HCT116 (cell line): ENCODE measurements around the gene PRKAG2. TPM values are rescaled to one million over a fixed set of nuclear protein-coding genes. Genes with fewer than 3 reads are reported as not detected.

Experiments
- ATAC-seq: fragments of 200-7000 bp; cut with Tn5 transposase; 2 replicates; pipeline ENCODE4 v1.9.1; 2020; ENCODE audit warnings: mild to moderate bottlenecking, moderate library complexity
- BruUV-seq: library from RNA; stranded (reverse); fragments of 400-500 nt; replicated peaks from 2 replicates; lab custom pipeline; 2021; lab: Mats Ljungman, UMichigan
- CTCF ChIA-PET: fragments of 300-600 bp; sonication (Branson Sonifier 250); formaldehyde crosslinking; loops from one replicate; lab custom pipeline; 2021; ENCODE audit warnings: antibody characterized with exemption; lab: Charles Lee
- POLR2A ChIA-PET: fragments of 300-600, 350-600 bp; sonication (Branson Sonifier 250); formaldehyde crosslinking; loops from one replicate; lab custom pipeline; 2021; ENCODE audit warnings: antibody characterized with exemption; lab: Charles Lee
- RAD21 ChIA-PET, 2 experiments: fragments of 300-600 bp; sonication (Branson Sonifier 250); formaldehyde crosslinking; loops; one replicate each; lab custom pipeline; 2023; ENCODE audit warnings: low total read pairs in 2 of 2; ENCODE audit not compliant: uncharacterized antibody in 2 of 2, unreplicated experiment in 2 of 2, low non-redundant PET in 1 of 2; lab: Charles Lee
- DNase-seq: peaks from one replicate; pipeline ENCODE4 v3.0.0-alpha.2; 2010; ENCODE audit warnings: low read depth, low spot score
- H2AFZ ChIP-seq: fragments of 200-600 bp; shearing (Covaris generic), sonication (generic); 2 replicates; pipeline ENCODE4 v1.6.1; 2017; ENCODE audit warnings: low read depth, mixed run types, mixed read lengths, antibody characterized with exemption, low read length; ENCODE audit not compliant: poor library complexity, severe bottlenecking
- H3K27ac ChIP-seq: 2 replicates; pipeline ENCODE4 v1.5.1; 2012; ENCODE audit warnings: low read depth, low read length
- H3K27me3 ChIP-seq: fragments of 200-600 bp; sonication (generic); 2 replicates; pipeline ENCODE4 v1.6.1; 2016; ENCODE audit warnings: mixed run types, low read length, mixed read lengths; ENCODE audit not compliant: insufficient read depth
- H3K36me3 ChIP-seq, 2 experiments: fragments of 200-500 bp in 1 of 2; fragments of 200-600 bp in 1 of 2; sonication (Bioruptor generic) in 1 of 2; sonication (generic) in 1 of 2; 2 replicates each; pipeline versions ENCODE4 v1.5.1 to v1.6.1; 2014 to 2016; ENCODE audit warnings: low read length in 2 of 2, inconsistent platforms in 1 of 2, mixed read lengths in 1 of 2, mixed run types in 1 of 2; ENCODE audit not compliant: insufficient read depth in 2 of 2, control insufficient read depth in 1 of 2
- H3K4me1 ChIP-seq, 2 experiments: fragments of 200-600 bp in 1 of 2; sonication (generic) in 1 of 2; 2 replicates each; pipeline versions ENCODE4 v1.5.1 to v1.6.1; 2012 to 2017; ENCODE audit warnings: low read length in 2 of 2, inconsistent platforms in 1 of 2, mild to moderate bottlenecking in 1 of 2, mixed read lengths in 1 of 2, mixed run types in 1 of 2, moderate library complexity in 1 of 2; ENCODE audit not compliant: insufficient read depth in 2 of 2, control insufficient read depth in 1 of 2
- H3K4me2 ChIP-seq: fragments of 200-600 bp; sonication (generic); 2 replicates; pipeline ENCODE4 v1.6.1; 2017; ENCODE audit warnings: mixed run types, low read length, mixed read lengths
- H3K4me3 ChIP-seq, 2 experiments: fragments of 200-600 bp in 1 of 2; sonication (generic) in 1 of 2; replicated peaks in 1 of 2; 2 replicates each; pipeline ENCODE4 v1.5.1; 2011 to 2016; ENCODE audit warnings: low read length in 2 of 2, control low read depth in 1 of 2, low read depth in 1 of 2, mild to moderate bottlenecking in 1 of 2, mixed read lengths in 1 of 2, mixed run types in 1 of 2
- H3K79me2 ChIP-seq: fragments of 200-600 bp; sonication (generic); 2 replicates; pipeline ENCODE4 v1.6.1; 2017; ENCODE audit warnings: mild to moderate bottlenecking, mixed run types, low read length, moderate library complexity, mixed read lengths; ENCODE audit not compliant: insufficient read depth
- H3K9ac ChIP-seq: fragments of 200-600 bp; sonication (generic); 2 replicates; pipeline ENCODE4 v1.6.1; 2016; ENCODE audit warnings: low read length, mixed read lengths
- H3K9me2 ChIP-seq: fragments of 200-600 bp; sonication (generic), shearing (Covaris generic); 2 replicates; pipeline ENCODE4 v1.6.1; 2017; ENCODE audit warnings: mixed run types, mild to moderate bottlenecking, moderate library complexity; ENCODE audit not compliant: insufficient read depth
- H3K9me3 ChIP-seq, 2 experiments: fragments of 200-500 bp in 1 of 2; fragments of 200-600 bp in 1 of 2; sonication (Bioruptor generic) in 1 of 2; sonication (generic) in 1 of 2; 2 replicates each; pipeline ENCODE4 v1.6.1; 2014 to 2017; ENCODE audit warnings: low read length in 2 of 2, mixed read lengths in 2 of 2, inconsistent platforms in 1 of 2, low read depth in 1 of 2, mild to moderate bottlenecking in 1 of 2, mixed run types in 1 of 2, moderate library complexity in 1 of 2; ENCODE audit not compliant: control insufficient read depth in 1 of 2, insufficient read depth in 1 of 2
- H4K20me1 ChIP-seq: fragments of 200-600 bp; sonication (generic), shearing (Covaris generic); 2 replicates; pipeline ENCODE4 v1.6.1; 2017; ENCODE audit warnings: mixed run types, mild to moderate bottlenecking, moderate library complexity; ENCODE audit not compliant: insufficient read depth
- CBX3 ChIP-seq: IDR thresholded peaks from 2 replicates; pipeline ENCODE4 v1.6.1; 2012; ENCODE audit warnings: low read depth
- CEBPB ChIP-seq: IDR thresholded peaks from 2 replicates; pipeline ENCODE4 v1.6.1; 2012; ENCODE audit warnings: low read depth
- EGR1 ChIP-seq: IDR thresholded peaks from 2 replicates; pipeline ENCODE4 v1.6.1; 2012; ENCODE audit warnings: low read depth
- ELF1 ChIP-seq: IDR thresholded peaks from 2 replicates; pipeline ENCODE4 v1.6.1; 2012; ENCODE audit warnings: low read depth, borderline replicate concordance
- EZH2 ChIP-seq: fragments of 200-600 bp; sonication (generic); IDR thresholded peaks from 2 replicates; pipeline ENCODE4 v1.6.1; 2017; ENCODE audit warnings: antibody characterized with exemption, mixed run types
- EZH2phosphoT487 ChIP-seq: fragments of 200-600 bp; IDR thresholded peaks from 2 replicates; pipeline ENCODE4 v1.6.1; 2018; ENCODE audit warnings: antibody characterized with exemption, borderline replicate concordance
- FOSL1 ChIP-seq: IDR thresholded peaks from 2 replicates; pipeline ENCODE4 v1.6.1; 2012; ENCODE audit warnings: low read depth
- JUND ChIP-seq: IDR thresholded peaks from 2 replicates; pipeline ENCODE4 v1.6.1; 2012
- TCF7L2 ChIP-seq: IDR thresholded peaks from 2 replicates; pipeline ENCODE4 v1.7.0; 2011; ENCODE audit warnings: borderline replicate concordance, inconsistent platforms; ENCODE audit not compliant: insufficient read depth, insufficient read length; ENCODE audit errors: extremely low read depth
- ZFX ChIP-seq: fragments of 450-650 bp; IDR thresholded peaks from 2 replicates; pipeline ENCODE4 v1.6.1; 2017
- ZNF274 ChIP-seq: fragments of 200-500 bp; sonication (Bioruptor generic); IDR thresholded peaks from 2 replicates; pipeline ENCODE4 v1.6.1; 2014; ENCODE audit warnings: mild to moderate bottlenecking, low read depth, low read length, inconsistent platforms
- intact Hi-C: fragments of 100-400 bp; cut with micrococcal nuclease; formaldehyde crosslinking; loops from 2 replicates; pipeline ENCODE4 v1.10.0; 2022
- total RNA-seq: library from RNA; stranded (reverse); gene quantifications from one replicate; pipeline ENCODE4 v1.2.1, GENCODE V29; 2021; ENCODE audit not compliant: unreplicated experiment
- TF ChIP-seq, protein P1 (sequence below), 3 experiments: fragments of 200-600 bp in 1 of 3; sonication (generic) in 1 of 3; IDR thresholded peaks in 2 of 3; conservative IDR thresholded peaks in 1 of 3; 2 replicates each; pipeline ENCODE4 v1.5.1; 2012 to 2017; ENCODE audit warnings: low read depth in 2 of 3, low read length in 2 of 3, antibody characterized with exemption in 1 of 3, borderline replicate concordance in 1 of 3, control low read depth in 1 of 3, mild to moderate bottlenecking in 1 of 3, mixed read lengths in 1 of 3, mixed run types in 1 of 3, moderate library complexity in 1 of 3; ENCODE audit not compliant: insufficient read depth in 1 of 3

The PRKAG2 gene
- total RNA-seq, 1 experiment from 2014 or later = 23.6 TPM

DNA sequence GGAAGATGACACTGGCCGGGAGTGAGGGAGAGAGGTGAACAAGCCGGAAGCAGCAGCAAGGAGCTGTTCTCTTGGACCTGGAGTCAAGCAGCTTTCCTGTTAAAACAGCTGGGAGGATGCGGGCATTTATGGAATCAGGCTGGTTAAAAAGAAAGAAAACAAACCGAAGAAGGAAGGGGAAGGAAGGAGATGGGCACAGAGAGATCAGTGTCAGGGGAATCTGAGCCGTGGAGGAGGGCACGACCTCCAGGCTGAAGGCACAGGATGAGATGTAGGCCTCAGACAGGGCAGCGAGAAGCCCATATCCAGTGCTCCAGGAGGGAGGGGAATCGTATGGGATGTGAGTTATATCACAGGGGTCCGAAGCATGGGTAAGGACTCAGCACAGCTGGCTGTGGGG, 251.3 kb downstream of the PRKAG2 start:
- DNase-seq = no peak
- H3K4me3 ChIP-seq = no peak overlapping the region
- no peak overlapping the region for H2AFZ ChIP-seq
- no peaks in the 10 kb centered on the region for H4K20me1 ChIP-seq
- H3K9ac ChIP-seq = no peak overlapping the region
- H3K27ac ChIP-seq = no peak overlapping the region
- no peaks in the 10 kb centered on the region for H3K27me3 ChIP-seq
- H3K36me3 ChIP-seq = no peaks in the 10 kb centered on the region
- ChIA-PET RAD21 (no interaction called here), POLR2A (no interaction called here), CTCF (interaction anchor here (0.7 kb wide), 1 partner anchor 171 kb away, joined by 3 read pairs; no protein-coding TSS in a partner anchor)
- H3K9me2 ChIP-seq = no peaks in the 10 kb centered on the region
- H3K4me2 ChIP-seq = no peak overlapping the region
- H3K9me3 ChIP-seq = no peaks in the 10 kb centered on the region
- peaks cover 73% of the 10 kb centered on the region for H3K79me2 ChIP-seq
- intact Hi-C loops = loop anchor here (1.0 kb wide), 2 partner anchors 80 to 134 kb away; no protein-coding TSS in a partner anchor
- ATAC-seq = no peak
- H3K4me1 ChIP-seq = peaks cover 3 to 8% of the 10 kb centered on the region in 2 experiments
- no TSS peak for BruUV-seq
- no peak for TF ChIP-seq ELF1
- no peak for TF ChIP-seq TCF7L2
- no peak for TF ChIP-seq CBX3

DNA sequence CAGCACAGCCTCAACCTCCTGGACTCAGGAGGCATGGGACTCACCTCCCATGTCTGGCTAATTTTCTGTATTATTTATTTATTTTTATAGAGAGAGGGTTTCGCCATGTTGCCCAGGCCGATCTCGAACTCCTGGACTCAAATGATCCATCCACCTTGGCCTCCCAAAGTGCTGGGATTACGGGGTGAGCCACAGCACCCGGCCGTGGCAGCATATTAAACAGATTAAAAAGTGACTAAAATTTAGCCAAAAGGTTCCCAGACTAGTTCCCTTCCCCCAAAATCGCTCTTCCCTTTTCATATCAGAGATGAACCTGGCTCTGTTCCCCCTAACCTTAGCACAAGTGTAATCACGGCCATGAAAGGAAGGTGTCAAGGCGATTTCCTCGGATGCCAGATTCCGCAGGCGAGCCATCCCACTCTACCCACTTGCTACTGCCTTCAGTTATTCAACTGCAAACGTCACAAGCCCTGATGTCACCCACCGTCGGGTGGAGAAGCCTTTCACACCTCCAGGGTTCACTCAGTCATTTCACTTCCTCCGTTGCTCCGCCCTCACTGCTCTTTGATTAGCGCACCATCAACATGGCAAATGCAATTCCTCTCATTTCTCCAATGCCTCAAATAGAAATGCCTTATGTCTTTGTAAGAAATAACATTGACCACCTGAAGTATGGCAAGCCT, 252.5 kb downstream of the PRKAG2 start:
- ATAC-seq (no peak), DNase-seq (no peak)
- H3K4me2 ChIP-seq = no peak overlapping the region
- no peaks in the 10 kb centered on the region for H4K20me1 ChIP-seq
- BruUV-seq = no TSS peak
- RAD21 ChIA-PET = no interaction called here
- H3K9me2 ChIP-seq = no peaks in the 10 kb centered on the region
- no peaks in the 10 kb centered on the region for H3K9me3 ChIP-seq
- CTCF ChIA-PET = no interaction called here
- H3K9ac ChIP-seq = no peak overlapping the region
- intact Hi-C loops = no loop called here
- POLR2A ChIA-PET = no interaction called here
- H2AFZ ChIP-seq = no peak overlapping the region
- H3K4me1 ChIP-seq = peaks cover 0 to 4% of the 10 kb centered on the region in 2 experiments; a peak in 2 of 4 replicates
- peaks cover 62% of the 10 kb centered on the region for H3K79me2 ChIP-seq
- no peaks in the 10 kb centered on the region for H3K27me3 ChIP-seq
- TF ChIP-seq JUND = no peak
- no peak for TF ChIP-seq CEBPB
- no peak for TF ChIP-seq FOSL1
- TF ChIP-seq EGR1 = no peak
- TF ChIP-seq EZH2phosphoT487 = no peak
- no peak for TF ChIP-seq ZNF274
- TF ChIP-seq EZH2 = no peak
- TF ChIP-seq, protein P1, sequence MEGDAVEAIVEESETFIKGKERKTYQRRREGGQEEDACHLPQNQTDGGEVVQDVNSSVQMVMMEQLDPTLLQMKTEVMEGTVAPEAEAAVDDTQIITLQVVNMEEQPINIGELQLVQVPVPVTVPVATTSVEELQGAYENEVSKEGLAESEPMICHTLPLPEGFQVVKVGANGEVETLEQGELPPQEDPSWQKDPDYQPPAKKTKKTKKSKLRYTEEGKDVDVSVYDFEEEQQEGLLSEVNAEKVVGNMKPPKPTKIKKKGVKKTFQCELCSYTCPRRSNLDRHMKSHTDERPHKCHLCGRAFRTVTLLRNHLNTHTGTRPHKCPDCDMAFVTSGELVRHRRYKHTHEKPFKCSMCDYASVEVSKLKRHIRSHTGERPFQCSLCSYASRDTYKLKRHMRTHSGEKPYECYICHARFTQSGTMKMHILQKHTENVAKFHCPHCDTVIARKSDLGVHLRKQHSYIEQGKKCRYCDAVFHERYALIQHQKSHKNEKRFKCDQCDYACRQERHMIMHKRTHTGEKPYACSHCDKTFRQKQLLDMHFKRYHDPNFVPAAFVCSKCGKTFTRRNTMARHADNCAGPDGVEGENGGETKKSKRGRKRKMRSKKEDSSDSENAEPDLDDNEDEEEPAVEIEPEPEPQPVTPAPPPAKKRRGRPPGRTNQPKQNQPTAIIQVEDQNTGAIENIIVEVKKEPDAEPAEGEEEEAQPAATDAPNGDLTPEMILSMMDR (IDR thresholded peaks at IDR 0.05 in 2 of 3, conservative IDR thresholded peaks at IDR 0.05 in 1 of 3; ENCODE audit: borderline replicate concordance in 1 of 3, insufficient read depth in 1 of 3, low read depth in 2 of 3, low read length in 2 of 3) = no peak
- TF ChIP-seq ZFX = no peak
- no peak overlapping the region for H3K27ac ChIP-seq
- no peaks in the 10 kb centered on the region for H3K36me3 ChIP-seq
- no peak overlapping the region for H3K4me3 ChIP-seq
